Neural crest cell (in vitro differentiated cells): ENCODE measurements around the gene UBE2O. TPM values are rescaled to one million over a fixed set of nuclear protein-coding genes. Genes with fewer than 3 reads are reported as not detected.

Experiments
- DNase-seq: peaks from one replicate; pipeline ENCODE4 v3.0.0; 2021; ENCODE audit warnings: low read depth, mixed read lengths, low spot score
- H3K27ac Mint-ChIP-seq: one replicate; pipeline ENCODE4 v1.8.0; 2021; ENCODE audit warnings: mild to moderate bottlenecking, mixed read lengths; ENCODE audit not compliant: unreplicated experiment
- H3K27me3 Mint-ChIP-seq: 2 replicates; pipeline ENCODE4 v1.8.0; 2021; ENCODE audit warnings: low read depth, mild to moderate bottlenecking, mixed read lengths
- H3K36me3 Mint-ChIP-seq: 2 replicates; pipeline ENCODE4 v1.8.0; 2021; ENCODE audit warnings: low read depth, mild to moderate bottlenecking, mixed read lengths
- H3K4me1 Mint-ChIP-seq: 2 replicates; pipeline ENCODE4 v1.8.0; 2021; ENCODE audit warnings: mixed read lengths
- H3K4me3 Mint-ChIP-seq: one replicate; pipeline ENCODE4 v1.8.0; 2021; ENCODE audit warnings: mild to moderate bottlenecking, mixed read lengths
- H3K9me3 Mint-ChIP-seq: 2 replicates; pipeline ENCODE4 v1.8.0; 2021; ENCODE audit warnings: mixed read lengths
- total RNA-seq: library from RNA; stranded (reverse); gene quantifications from 2 replicates; pipeline ENCODE4 v1.2.1, GENCODE V29; 2021
- TF ChIP-seq, protein P1 (sequence below): fragments of 200-600 bp; sonication (generic); conservative IDR thresholded peaks from 2 replicates; pipeline ENCODE4 v1.5.0; 2021; ENCODE audit warnings: antibody characterized with exemption, mild to moderate bottlenecking

Gene UBE2O
- total RNA-seq, 1 donor from 2014 or later, result 71.4 TPM

DNA sequence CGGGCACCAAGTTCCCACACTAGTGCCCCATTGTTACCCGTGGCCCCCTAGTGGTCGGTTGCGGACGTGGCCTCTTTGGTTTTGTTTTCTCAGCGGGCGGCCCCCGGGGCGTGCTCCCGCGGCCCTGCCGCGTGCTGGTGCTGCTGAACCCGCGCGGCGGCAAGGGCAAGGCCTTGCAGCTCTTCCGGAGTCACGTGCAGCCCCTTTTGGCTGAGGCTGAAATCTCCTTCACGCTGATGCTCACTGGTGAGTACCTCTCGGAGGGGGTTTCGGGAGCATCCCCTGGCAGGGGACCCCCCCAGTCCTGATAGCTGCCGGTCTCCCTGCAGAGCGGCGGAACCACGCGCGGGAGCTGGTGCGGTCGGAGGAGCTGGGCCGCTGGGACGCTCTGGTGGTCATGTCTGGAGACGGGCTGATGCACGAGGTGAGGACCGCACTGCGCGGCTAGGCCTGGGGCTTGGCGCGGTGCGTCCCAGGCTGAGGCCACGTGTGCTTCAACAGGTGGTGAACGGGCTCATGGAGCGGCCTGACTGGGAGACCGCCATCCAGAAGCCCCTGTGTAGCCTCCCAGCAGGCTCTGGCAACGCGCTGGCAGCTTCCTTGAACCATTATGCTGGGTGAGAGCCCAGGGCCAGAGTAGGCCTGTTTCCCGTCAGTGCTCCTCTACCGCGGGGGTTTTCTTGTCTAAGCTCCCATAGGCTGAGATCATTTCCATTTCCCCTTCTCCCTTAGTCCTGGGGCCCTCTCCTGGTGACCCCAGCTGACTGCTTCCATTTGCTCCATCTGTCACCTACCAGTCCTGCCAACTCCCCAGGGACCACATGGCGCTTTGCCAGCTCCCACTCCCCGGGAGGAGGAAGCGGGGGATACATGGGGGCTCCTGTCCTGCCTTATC lies 66.8 kb downstream of the UBE2O start:
- TF ChIP-seq, protein P1, sequence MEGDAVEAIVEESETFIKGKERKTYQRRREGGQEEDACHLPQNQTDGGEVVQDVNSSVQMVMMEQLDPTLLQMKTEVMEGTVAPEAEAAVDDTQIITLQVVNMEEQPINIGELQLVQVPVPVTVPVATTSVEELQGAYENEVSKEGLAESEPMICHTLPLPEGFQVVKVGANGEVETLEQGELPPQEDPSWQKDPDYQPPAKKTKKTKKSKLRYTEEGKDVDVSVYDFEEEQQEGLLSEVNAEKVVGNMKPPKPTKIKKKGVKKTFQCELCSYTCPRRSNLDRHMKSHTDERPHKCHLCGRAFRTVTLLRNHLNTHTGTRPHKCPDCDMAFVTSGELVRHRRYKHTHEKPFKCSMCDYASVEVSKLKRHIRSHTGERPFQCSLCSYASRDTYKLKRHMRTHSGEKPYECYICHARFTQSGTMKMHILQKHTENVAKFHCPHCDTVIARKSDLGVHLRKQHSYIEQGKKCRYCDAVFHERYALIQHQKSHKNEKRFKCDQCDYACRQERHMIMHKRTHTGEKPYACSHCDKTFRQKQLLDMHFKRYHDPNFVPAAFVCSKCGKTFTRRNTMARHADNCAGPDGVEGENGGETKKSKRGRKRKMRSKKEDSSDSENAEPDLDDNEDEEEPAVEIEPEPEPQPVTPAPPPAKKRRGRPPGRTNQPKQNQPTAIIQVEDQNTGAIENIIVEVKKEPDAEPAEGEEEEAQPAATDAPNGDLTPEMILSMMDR, result peak; percentile 92
- DNase-seq, result peak; percentile 90
- H3K36me3 Mint-ChIP-seq, result peaks cover 3% of the 10 kb centered on the region
- H3K27ac Mint-ChIP-seq, result no peak overlapping the region
- H3K9me3 Mint-ChIP-seq, result no peaks in the 10 kb centered on the region
- H3K4me1 Mint-ChIP-seq, result peaks cover 41% of the 10 kb centered on the region
- H3K4me3 Mint-ChIP-seq, result peak overlapping the region; percentile 85
- H3K27me3 Mint-ChIP-seq, result peaks cover 27% of the 10 kb centered on the region

DNA sequence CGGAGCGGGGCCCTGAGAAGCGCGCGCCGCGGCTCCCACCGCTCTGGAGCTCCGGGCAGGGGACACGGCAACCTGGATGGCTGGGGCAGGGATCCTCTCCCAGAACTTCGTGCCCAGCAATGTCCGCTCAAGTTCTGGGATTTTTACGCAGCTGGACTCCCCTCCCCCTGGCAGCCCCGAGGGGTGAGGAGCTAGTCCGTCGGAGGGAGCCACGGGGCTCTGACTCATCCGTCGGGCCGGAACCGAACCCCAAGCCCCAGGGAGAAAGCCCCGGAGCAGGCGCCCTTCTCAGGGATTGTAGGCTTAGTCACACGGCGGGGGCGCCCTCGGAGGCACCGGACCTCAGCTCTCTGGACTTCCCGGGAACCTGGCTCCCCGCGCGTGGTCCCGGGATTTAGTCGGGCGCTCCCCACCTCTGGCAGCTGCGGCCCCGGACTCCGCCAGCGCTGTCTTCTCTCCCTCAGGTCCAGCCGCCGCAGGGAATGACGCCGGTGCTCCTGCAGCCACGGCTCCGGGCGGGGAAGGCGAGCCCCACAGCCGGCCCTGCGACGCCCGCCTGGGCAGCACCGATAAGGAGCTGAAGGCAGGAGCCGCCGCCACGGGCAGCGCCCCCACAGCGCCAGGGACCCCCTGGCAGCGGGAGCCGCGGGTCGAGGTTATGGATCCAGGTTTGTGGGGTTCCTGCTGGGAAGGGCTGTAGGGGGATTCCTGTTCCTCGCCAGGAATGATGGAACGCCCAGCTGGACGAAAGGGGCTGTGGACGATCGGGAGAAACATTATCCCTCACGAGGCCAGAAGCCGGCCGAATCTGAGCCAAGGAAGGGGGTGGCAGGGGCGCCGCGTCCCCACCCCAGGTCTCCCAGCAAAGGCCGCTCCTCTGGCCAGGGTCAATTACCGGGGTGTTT lies 67.7 kb downstream of the UBE2O start:
- H3K9me3 Mint-ChIP-seq, result no peaks in the 10 kb centered on the region
- H3K36me3 Mint-ChIP-seq, result peaks cover 3% of the 10 kb centered on the region
- peaks cover 27% of the 10 kb centered on the region for H3K27me3 Mint-ChIP-seq
- DNase-seq, result peak; percentile 26
- peaks cover 44% of the 10 kb centered on the region for H3K4me1 Mint-ChIP-seq
- H3K4me3 Mint-ChIP-seq, result peak overlapping the region; percentile 85
- TF ChIP-seq, protein P1, result no peak
- no peak overlapping the region for H3K27ac Mint-ChIP-seq

DNA sequence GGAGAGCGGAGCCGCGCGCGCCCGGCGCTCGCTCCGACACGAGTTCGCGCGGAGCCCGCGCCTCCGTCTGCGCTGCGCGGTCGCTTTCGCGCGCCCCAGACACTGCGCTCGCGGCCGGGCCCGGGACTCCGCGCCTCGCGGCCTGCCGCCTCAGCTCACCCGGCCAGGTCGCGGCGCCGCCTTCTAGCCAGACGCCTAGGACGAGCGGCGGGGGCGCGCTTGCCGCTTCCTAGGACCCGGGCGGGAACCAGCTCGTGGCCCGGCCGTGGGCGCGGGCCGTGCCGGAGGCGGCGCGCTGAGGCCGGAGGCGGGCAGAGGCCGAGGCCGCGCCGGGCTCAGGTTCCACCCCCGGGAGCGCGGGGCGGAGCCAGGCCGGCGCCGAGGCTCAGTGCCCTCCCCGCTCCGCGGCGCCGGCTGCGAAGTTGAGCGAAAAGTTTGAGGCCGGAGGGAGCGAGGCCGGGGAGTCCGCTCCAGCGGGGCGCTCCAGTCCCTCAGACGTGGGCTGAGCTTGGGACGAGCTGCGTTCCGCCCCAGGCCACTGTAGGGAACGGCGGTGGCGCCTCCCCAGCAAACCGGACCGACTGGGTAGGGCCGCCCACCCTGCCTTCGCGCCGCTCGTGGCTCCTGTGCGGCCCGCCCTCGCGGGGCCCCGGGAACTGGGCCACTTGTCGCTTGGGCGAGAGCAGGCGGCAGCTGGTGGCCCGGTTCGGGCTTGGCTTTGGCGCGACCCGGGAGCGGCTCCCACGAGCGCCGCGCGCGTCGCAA lies 68.5 kb downstream of the UBE2O start, which contains the start of gene SPHK1:
SPHK1 (plus strand) TSS at position 388 of the 765 bp plus-strand sequence. CDS start 1,036 bp downstream, outside the sequence.
- no peaks in the 10 kb centered on the region for H3K36me3 Mint-ChIP-seq
- no peaks in the 10 kb centered on the region for H3K9me3 Mint-ChIP-seq
- DNase-seq, result peak; percentile 65
- peak within 1 kb of the TSS; percentile 96 for H3K4me3 Mint-ChIP-seq
- H3K27me3 Mint-ChIP-seq, result peaks cover 30% of the 10 kb centered on the region
- peaks cover 40% of the 10 kb centered on the region for H3K4me1 Mint-ChIP-seq
- H3K27ac Mint-ChIP-seq, result peak within 1 kb of the TSS; percentile 37
- TF ChIP-seq, protein P1, result no peak

DNA sequence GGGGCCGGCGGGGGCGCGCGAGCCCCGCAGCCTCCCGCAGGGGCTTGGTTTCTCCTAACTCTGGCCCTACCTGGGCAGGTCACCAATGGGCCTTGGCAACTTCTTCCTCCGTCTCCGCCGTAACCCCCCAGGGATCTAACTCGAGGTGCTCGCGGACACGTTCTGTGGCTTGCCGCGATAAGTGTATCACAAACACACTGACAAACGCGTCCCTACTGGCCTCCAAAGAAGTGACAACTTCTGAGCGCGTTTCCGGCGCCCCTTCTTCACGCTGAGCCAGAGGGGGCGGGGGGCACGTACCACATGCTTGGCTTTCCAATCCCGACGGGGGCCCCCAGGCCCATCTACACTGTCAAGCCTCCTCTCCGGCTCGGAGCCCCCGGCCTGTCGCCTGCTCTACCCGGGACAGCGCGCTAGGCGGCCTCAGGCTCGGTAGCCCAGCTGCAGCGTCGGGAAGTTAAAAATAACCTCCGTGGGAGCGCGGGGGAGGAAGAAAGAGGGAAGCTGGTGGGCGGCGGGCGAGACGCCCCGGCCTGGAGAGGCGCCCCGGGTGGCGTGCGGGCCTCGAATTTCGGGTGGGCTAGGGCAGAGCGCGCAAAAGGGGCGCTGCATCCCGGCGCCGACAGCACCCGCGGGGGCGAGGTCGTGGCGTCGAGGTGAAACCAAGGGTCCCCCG lies 69.3 kb downstream of the UBE2O start:
- no peaks in the 10 kb centered on the region for H3K36me3 Mint-ChIP-seq
- DNase-seq, result peak; percentile 45
- H3K9me3 Mint-ChIP-seq, result no peaks in the 10 kb centered on the region
- H3K27ac Mint-ChIP-seq, result peak overlapping the region; percentile 37
- peaks cover 30% of the 10 kb centered on the region for H3K27me3 Mint-ChIP-seq
- H3K4me1 Mint-ChIP-seq, result peaks cover 42% of the 10 kb centered on the region
- TF ChIP-seq, protein P1, result peak; percentile 51
- peak overlapping the region; percentile 96 for H3K4me3 Mint-ChIP-seq
